GM21381 (cell line): ENCODE measurements around the gene CPPED1.

Source experiments
- ATAC-seq: cut with Tn5 transposase; IDR thresholded peaks from one replicate; pipeline ENCODE4 v1.9.1; 2021; ENCODE audit warnings: mild to moderate bottlenecking, moderate library complexity; ENCODE audit not compliant: unreplicated experiment

CPPED1 gene

DNA sequence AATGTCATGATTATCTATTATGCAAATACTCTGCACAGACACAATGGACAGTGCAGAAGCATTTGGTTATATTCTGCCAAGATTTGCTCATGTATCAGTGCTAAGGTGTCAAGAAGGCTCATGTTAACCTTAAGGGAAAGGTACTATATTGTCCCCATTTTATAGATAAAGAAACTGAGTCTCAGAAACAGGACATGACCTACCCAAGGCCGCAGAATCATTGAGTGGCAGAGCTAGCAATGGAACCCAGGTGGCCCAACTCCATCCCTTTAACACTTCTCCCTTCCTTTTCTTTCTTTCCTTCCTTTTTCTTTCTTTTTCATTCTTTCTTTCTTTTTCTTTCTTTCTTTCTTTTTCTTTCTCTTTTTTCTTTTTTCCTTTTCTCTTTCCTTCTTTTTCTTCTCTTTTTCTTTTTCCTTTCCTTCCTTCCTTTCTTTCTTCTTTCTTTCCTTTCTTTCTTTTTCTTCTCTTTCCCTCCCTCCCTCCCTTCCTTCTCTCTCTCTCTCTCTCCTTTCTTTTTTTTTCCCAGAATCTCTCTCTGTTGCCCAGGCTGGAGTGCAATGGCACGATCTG, 149.8 kb downstream of the CPPED1 start:
- ATAC-seq = no peak

DNA sequence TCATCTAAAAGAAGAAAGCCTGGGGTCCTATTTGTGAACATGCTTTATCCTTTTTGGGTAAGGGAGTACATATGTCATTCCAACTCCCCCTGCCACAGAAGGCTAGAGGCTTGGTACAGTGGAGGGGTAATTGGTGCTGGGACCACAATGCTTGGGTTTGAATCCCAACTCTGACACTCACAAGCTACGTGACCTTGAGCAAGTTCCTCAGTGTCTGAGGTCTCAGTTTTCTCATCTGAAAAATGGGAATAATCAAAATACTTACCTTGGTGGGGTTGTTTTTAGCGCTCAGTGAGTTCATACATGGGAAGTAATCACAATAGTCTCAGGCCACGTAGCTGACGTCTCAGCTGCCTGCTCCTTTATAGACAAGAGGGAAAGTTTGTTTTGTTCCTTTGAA, 150.8 kb downstream of the CPPED1 start:
- no peak for ATAC-seq

DNA sequence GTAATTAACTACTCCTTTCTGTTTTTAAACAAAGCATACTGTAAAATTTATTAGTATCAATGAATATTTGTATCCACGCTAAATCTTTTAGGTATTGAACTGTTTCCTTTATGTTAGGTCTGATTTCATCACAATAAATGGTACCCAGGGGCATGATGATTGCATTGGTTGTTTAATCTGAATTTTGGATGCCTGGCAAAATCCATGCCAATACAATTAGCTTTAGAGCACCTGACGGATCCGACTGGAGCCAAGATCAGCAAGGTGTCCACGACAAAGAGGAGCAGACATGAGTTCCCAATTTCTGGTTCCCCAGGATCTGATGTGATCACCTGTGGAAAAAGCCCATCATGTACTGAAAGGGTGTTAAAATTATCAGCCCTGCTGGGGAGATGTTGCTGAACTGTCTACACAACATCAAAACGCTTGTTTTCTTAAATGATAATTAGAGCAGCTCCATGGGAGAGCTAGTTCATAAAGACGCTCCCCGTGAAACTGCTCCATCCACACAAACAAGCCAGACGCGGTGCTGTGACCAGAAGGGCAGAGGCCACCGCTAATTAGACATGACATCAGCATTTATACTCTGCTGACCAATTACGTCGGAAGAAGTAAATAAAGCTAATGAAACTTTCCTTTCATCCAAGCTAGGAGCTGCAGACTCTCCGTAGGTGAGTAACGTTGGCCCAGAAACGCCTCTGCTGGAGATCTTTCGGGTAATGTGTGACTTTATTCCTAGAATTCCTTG, 151.7 kb downstream of the CPPED1 start:
- no peak for ATAC-seq

GRCh38 chr16:12649356-12649755, 154.3 kb downstream of the CPPED1 start:
- ATAC-seq = no peak

GRCh38 chr16:12646490-12647274, 157.0 kb downstream of the CPPED1 start:
- no peak for ATAC-seq

DNA sequence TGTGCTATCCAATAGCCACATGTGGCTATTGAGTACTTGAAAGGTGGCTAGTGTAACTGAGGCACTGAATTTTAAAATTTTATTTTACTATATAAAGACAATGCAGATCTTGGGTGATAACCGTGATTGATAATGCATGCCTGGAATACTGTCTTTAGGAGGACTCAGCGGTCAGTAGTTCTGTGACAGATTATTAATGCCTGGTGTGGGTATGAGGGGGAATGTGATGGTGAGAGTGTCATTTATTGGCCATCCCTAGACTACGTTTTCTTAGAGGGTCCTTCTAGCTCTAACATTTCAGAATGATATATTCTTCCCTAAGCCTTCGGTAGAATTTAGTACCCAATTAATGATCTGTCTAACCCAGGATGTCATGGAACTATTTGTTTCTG, 157.6 kb downstream of the CPPED1 start:
- no peak for ATAC-seq

- ATAC-seq = no peak
Observed at GRCh38 chr16:12643034-12643455, 160.6 kb downstream of the CPPED1 start.

DNA sequence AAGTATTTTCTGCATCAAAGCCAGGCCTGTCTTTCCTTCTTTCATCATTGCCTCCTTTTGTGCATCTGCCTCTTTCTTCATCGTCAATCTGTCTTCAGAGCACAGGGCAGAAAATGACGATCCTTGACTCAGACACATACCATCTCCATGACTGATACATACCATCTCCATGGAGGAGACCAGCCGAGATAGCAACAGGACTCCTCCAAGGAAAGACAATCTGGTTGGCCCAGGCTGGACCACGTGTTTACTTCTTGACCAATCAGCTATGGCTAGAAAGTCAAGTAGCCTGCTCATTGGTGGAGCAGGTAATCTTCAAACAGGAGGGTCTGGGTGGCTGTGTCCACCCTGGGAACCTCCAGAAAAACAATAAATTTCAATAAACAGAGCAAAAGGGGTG, 164.6 kb downstream of the CPPED1 start:
- ATAC-seq = no peak

- ATAC-seq = no peak
Observed at GRCh38 chr16:12637002-12637401, 166.7 kb downstream of the CPPED1 start.

- no peak for ATAC-seq
Observed at GRCh38 chr16:12629271-12629670, 174.4 kb downstream of the CPPED1 start.

GRCh38 chr16:12628536-12628935, 175.2 kb downstream of the CPPED1 start:
- ATAC-seq = no peak

GRCh38 chr16:12627394-12627793, 176.3 kb downstream of the CPPED1 start:
- ATAC-seq = no peak

DNA sequence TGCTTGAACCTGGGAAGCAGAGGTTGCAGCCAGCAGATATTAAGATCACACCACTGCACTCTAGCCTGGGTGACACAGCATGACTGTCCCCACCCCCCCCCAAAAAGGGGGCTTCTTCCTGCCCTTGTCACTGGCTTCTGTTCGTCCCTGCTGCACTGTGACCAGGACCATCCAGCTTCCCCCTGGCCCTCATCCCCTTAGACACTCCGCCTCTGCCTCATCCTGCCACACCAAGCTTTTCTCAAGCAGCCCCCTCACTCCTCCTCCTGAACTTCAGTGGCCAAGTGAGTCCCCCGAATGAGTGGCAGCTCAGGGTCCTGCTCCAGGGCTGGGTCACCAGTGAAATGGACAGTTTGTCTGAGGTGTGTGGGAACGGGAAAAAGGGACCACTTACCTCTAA, 177.3 kb downstream of the CPPED1 start:
- no peak for ATAC-seq

DNA sequence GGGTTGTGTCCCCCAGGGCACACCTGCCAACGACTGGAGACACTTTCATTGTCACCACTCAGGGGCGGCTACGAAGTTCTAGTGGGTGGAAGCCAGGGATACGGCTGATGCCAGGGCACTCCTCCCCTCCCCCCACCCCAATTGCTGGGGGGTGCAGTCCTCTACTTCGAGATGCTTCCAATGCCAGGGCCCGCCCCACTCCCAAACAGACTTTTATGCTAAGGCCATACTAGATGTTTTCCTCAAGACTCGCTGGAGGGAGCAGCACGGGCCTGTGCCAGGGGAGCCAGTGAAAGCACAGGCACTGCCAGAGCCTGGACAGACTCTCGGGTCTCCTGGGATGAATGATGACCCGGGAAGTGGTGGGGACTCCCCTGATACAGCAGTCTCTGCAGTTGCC, 178.0 kb downstream of the CPPED1 start:
- no peak for ATAC-seq

GRCh38 chr16:12625068-12625467, 178.6 kb downstream of the CPPED1 start:
- no peak for ATAC-seq

DNA sequence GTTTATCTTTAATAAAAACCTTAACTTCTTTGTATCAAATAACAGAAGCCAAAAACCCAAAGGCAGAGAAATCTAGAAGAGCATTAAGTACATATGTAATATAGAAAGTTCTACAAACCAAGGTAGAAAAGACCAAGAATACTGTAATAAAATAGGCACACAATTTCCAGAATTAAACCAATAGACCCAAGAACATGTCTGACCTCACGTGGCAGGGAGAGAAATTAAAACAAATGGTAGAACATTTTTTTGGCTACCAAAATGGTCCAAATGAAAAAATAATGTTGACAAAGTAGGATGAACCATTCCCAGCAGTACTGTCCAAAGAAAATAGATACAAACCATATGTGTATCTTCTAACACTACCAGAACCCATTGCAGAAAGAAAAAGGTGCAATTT, 183.5 kb downstream of the CPPED1 start:
- no peak for ATAC-seq

GRCh38 chr16:12618515-12618914, 185.2 kb downstream of the CPPED1 start:
- no peak for ATAC-seq

DNA sequence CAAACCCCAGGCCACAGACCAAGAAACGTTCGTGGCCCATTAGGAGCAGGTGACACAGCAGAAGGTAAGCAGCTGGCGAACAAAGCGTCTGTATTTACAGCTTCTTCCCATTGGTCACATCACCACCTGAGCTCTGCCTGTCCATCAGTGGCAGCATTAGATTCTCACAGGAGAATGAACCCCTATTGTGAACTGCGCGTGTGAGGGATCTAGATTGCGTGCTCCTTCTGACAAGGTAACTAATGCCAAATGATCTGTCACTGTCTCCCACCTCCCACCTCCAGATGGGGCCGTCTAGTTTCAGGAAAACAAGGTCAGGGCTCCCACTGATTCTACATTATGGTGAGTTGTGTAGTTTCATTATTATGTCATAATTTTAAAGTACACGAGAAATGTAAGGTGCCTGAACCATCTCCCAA, 186.3 kb downstream of the CPPED1 start:
- no peak for ATAC-seq

GRCh38 chr16:12614662-12615278, 188.9 kb downstream of the CPPED1 start:
- ATAC-seq = no peak

GRCh38 chr16:12613992-12614661, 189.6 kb downstream of the CPPED1 start:
- ATAC-seq = no peak
